HEK293 (cell line): ENCODE measurements around the gene PLAAT5.
"Not testable (repeated sequence)": the region's sequence is repeated elsewhere in the genome, so short reads cannot be mapped to it uniquely, and the experiment has no call there.

Experiments
- GLI4 ChIP-seq: fragments of 450-650 bp; formaldehyde crosslinking; IDR thresholded peaks from 2 replicates; pipeline ENCODE4 v1.5.1; 2016; ENCODE audit warnings: missing biosample characterization, missing genetic modification characterization
- PRDM1 ChIP-seq: fragments of 450-650 bp; formaldehyde crosslinking; IDR thresholded peaks from 2 replicates; pipeline ENCODE4; 2016; ENCODE audit warnings: missing biosample characterization, missing genetic modification characterization
- ZNF274 ChIP-seq, 2 experiments: fragments of 200-500 bp in 1 of 2; fragments of 450-650 bp in 1 of 2; sonication (Bioruptor generic) in 1 of 2; formaldehyde crosslinking in 1 of 2; IDR thresholded peaks; 2 replicates each; pipeline versions ENCODE4 v1.5.1 to v1.6.1; 2014 to 2016; ENCODE audit warnings: borderline replicate concordance in 1 of 2, inconsistent platforms in 1 of 2, low read length in 1 of 2, missing biosample characterization in 1 of 2, missing genetic modification characterization in 1 of 2
- TF ChIP-seq, protein P1 (sequence below): fragments of 450-650 bp; formaldehyde crosslinking; IDR thresholded peaks from 2 replicates; pipeline ENCODE4 v1.5.1; 2016; ENCODE audit warnings: missing biosample characterization, missing genetic modification characterization

DNA sequence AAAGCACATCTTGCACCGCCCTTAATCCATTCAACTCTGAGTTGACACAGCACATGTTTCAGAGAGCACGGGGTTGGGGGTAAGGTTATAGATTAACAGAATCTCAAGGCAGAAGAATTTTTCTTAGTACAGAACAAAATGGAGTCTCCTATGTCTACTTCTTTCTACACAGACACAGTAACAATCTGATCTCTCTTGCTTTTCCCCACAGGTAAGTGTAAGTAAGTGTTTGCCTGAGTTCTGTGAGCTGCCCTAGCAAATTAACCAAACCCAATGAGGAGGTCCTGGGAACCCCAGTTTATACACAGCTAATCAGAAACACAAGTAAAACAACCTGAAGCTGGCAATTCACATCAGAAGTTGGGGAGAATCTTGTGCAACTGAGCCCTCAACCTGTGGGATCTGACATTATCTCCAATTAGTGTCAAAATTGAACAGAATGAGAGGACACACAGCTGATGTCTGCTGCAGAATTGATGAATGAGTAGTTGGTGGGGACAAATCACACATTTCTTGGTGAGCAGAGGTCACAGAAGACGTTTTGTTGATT lies 37.8 kb upstream of the PLAAT5 start:
- not testable (repeated sequence) for TF ChIP-seq ZNF274 (IDR thresholded peaks at IDR 0.05; ENCODE audit: low read length); ZNF274 (tag by site-specific recombination; IDR thresholded peaks at IDR 0.05; ENCODE audit: borderline replicate concordance); GLI4 (tag by site-specific recombination); PRDM1 (tag by site-specific recombination)
- TF ChIP-seq, protein P1, sequence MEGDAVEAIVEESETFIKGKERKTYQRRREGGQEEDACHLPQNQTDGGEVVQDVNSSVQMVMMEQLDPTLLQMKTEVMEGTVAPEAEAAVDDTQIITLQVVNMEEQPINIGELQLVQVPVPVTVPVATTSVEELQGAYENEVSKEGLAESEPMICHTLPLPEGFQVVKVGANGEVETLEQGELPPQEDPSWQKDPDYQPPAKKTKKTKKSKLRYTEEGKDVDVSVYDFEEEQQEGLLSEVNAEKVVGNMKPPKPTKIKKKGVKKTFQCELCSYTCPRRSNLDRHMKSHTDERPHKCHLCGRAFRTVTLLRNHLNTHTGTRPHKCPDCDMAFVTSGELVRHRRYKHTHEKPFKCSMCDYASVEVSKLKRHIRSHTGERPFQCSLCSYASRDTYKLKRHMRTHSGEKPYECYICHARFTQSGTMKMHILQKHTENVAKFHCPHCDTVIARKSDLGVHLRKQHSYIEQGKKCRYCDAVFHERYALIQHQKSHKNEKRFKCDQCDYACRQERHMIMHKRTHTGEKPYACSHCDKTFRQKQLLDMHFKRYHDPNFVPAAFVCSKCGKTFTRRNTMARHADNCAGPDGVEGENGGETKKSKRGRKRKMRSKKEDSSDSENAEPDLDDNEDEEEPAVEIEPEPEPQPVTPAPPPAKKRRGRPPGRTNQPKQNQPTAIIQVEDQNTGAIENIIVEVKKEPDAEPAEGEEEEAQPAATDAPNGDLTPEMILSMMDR (tag by site-specific recombination) = not testable (repeated sequence)
